RWPE1 (cell line): ENCODE data around the gene SPC25.
"Not testable (repeated sequence)": the region's sequence is repeated elsewhere in the genome, so short reads cannot be mapped to it uniquely, and the experiment has no call there.

Source experiments
- CTCF ChIA-PET: fragments of 350-600 bp; sonication (Branson Sonifier 250); formaldehyde crosslinking; extraction: SDS; loops from one replicate; lab custom pipeline; 2021; lab: Yijun Ruan, JAX
- POLR2A ChIA-PET: fragments of 400-600 bp; formaldehyde crosslinking; extraction: SDS; loops from one replicate; lab custom pipeline; 2020; ENCODE audit warnings: antibody characterized with exemption; ENCODE audit not compliant: low non-redundant PET; lab: Yijun Ruan, JAX
- DNase-seq: peaks from one replicate; pipeline ENCODE4 v3.0.0; 2012; ENCODE audit warnings: low spot score
- H3K27ac ChIP-seq: fragments of 450-650 bp; 2 replicates; pipeline ENCODE4 v1.5.1; 2017
- TF ChIP-seq, protein P1 (sequence below): fragments of 450-650 bp; conservative IDR thresholded peaks from 2 replicates; pipeline ENCODE4 v1.5.1; 2017; ENCODE audit warnings: low read depth, mild to moderate bottlenecking

The SPC25 gene, protein sequence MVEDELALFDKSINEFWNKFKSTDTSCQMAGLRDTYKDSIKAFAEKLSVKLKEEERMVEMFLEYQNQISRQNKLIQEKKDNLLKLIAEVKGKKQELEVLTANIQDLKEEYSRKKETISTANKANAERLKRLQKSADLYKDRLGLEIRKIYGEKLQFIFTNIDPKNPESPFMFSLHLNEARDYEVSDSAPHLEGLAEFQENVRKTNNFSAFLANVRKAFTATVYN

DNA sequence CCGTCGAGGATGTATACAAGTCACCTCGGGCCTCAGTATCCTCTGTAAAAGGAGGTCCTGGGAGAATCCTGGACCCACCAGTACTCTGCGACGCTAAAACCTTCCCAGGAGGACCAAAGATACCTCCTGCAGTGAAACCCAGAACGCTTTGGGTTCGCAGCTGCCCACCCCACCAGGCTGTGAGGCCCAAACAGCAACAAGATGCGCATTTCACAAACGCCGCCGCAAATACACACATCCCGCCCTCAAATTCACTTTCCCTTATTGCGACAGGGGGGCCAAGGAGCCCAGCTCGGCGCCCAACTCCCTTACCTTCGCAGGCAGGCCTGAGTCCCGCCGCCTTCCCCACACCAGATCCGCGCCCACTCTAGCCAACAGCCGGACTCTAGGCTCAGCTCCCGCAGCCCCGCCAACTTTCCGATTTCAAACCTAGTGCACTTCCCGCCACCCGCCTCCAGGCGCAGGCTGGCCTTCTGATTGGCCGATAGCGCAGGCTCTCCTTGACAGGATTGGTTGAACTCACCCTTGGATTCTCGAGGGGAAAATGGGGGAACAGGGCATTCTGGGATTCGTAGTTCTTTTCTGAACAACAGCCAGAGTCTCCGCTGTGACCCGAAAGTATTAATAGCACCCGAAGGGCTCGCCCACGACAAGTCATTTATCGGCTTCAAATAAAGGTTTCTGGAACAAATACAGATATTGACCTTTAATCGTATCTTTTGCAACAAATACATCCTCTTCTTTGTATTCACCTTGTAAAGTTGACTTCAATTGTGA, at the start of gene SPC25:
SPC25 (minus strand) TSS at position 425 of the 777 bp plus-strand sequence. CDS start 911 bp downstream, outside the sequence.
- DNase-seq, result peak; percentile 99
- peak within 1 kb of the TSS; percentile 61 for H3K27ac ChIP-seq
- ChIA-PET CTCF (interaction anchor here (0.7 kb wide), 1 partner anchor 331 kb away, joined by 3 read pairs; no protein-coding TSS in a partner anchor), POLR2A (no interaction called here)
- TF ChIP-seq, protein P1, sequence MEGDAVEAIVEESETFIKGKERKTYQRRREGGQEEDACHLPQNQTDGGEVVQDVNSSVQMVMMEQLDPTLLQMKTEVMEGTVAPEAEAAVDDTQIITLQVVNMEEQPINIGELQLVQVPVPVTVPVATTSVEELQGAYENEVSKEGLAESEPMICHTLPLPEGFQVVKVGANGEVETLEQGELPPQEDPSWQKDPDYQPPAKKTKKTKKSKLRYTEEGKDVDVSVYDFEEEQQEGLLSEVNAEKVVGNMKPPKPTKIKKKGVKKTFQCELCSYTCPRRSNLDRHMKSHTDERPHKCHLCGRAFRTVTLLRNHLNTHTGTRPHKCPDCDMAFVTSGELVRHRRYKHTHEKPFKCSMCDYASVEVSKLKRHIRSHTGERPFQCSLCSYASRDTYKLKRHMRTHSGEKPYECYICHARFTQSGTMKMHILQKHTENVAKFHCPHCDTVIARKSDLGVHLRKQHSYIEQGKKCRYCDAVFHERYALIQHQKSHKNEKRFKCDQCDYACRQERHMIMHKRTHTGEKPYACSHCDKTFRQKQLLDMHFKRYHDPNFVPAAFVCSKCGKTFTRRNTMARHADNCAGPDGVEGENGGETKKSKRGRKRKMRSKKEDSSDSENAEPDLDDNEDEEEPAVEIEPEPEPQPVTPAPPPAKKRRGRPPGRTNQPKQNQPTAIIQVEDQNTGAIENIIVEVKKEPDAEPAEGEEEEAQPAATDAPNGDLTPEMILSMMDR, result no peak

DNA sequence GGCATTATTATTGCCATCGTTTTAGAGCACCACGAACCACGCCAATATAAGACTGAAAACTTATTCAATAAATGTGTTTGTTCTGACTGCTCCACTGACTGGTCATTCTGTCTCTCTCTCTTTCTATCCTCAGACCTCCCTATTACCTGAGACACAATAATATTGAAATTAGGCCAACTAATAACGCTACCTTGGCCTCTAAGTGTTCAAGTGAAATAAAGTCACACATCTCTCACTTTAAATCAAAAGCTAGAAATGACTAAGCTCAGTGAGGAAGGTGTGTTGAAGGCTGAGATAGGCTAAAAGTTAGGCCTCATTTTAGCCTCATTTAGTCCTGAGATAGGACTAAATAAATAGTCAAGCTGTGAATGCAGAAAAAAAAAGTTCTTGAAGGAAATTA, 49.7 kb upstream of the SPC25 start:
- TF ChIP-seq, protein P1, result no peak
- ChIA-PET POLR2A (no interaction called here), CTCF (interaction anchor here (0.5 to 0.7 kb wide), 3 partner anchors 11 to 1148 kb away, joined by 3 read pairs; no protein-coding TSS in a partner anchor)
- no peak overlapping the region for H3K27ac ChIP-seq
- DNase-seq, result no peak

DNA sequence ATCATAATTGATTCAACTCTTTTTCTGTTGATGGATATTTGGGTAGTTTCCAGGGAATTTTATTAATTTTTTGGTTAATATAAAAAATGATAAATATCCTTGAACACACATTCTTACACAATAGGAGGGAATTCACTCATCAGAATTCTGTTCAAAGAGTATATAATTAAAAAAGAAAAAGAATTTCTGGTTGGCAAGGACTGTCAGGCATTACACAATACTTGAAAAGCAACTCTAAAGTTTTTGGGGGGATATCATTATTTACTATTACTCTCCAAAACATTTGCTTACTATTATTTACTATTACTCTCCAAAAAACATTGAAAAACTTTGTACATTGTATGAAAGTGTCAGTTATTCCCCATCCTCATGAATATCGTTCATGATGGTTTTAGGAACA, 48.8 kb upstream of the SPC25 start:
- no peak overlapping the region for H3K27ac ChIP-seq
- ChIA-PET CTCF (interaction anchor here (0.6 kb wide), 1 partner anchor 17 kb away, joined by 4 read pairs; no protein-coding TSS in a partner anchor), POLR2A (no interaction called here)
- DNase-seq, result no peak
- TF ChIP-seq, protein P1, result no peak

DNA sequence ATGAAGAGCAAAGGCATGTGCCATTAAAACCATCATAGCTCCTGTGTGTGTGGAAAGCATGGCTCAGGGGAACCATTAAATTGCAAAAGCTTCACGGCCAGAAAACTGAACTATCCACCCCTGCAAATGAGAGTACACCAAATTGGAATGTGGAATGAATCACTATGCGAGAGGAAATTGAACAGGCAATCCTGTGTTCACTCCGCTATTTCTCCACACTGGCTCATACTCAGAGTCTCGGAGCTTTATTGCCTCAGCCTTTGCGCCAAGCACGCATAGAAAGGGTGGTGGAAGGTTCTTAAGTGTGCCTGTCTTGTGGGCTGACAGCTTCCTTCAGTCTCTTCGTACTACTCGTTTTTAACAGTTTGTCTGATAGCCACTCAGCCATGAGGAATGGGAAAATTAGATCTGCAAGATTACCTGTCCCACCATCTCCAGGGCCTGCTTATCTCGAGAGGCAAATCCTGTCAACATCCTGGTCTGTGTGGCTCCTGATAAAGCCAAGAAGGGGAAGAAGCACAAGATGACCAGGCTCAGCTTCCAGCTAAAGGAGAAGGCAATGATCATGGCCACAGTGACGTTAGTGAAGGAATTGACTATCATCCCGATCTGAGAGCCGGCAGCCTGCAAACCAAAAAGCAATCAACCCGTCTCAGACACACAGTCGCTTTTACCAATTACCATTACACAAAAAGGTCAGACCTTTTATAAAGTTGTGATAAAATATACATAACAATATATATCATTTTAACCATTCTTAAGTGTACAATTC, 45.8 kb upstream of the SPC25 start:
- H3K27ac ChIP-seq, result no peak overlapping the region
- POLR2A ChIA-PET, result no interaction called here
- CTCF ChIA-PET, result no interaction called here
- TF ChIP-seq, protein P1, result no peak
- DNase-seq, result peak; percentile 42

DNA sequence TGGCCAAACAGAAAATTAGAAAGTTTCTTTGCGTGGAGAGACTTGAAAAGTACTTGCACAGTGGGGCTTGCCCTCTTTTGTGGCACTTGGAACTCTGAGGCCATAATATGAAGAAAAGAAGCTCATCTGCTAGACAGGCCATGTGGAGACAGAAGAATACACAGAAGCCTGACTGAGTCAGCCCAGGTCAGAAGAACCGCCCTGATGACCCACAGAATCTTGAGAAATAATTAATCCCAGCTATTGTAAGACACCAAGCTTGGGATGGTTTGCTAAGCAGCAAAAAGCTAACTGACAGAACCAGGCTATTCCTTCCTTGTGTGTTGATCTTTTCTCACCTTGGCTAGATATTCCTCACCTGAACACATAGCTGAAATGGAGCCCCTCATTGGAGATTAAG, 44.6 kb upstream of the SPC25 start:
- TF ChIP-seq, protein P1, result no peak
- POLR2A ChIA-PET, result no interaction called here
- CTCF ChIA-PET, result interaction anchor here (0.7 kb wide), 1 partner anchor 237 kb away, joined by 3 read pairs; no protein-coding TSS in a partner anchor
- H3K27ac ChIP-seq, result no peak overlapping the region
- DNase-seq, result no peak

DNA sequence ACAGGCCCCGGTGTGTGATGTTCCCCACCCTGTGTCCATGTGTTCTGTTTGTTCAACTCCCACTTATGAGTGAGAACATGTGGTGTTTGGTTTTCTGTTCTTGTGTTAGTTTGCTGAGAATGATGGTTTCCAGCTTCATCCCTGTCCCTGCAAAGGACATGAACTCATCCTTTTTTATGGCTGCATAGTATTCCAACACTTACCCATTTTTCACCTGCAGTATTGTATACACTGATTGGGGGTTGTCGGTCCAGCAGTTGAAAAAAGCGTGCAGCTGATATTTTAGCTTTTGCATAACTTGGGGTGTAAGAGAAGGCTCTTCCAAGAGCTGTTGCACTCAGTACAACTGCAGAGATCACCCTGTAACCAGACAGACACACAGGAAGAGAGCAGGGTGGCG, 41.9 kb upstream of the SPC25 start:
- H3K27ac ChIP-seq, POLR2A ChIA-PET, DNase-seq: not testable (repeated sequence)
- CTCF ChIA-PET, result interaction anchor here (0.6 kb wide), 1 partner anchor 470 kb away, joined by 4 read pairs; no protein-coding TSS in a partner anchor
